ENCODE data around the gene RPN1.

The RPN1 gene

DNA sequence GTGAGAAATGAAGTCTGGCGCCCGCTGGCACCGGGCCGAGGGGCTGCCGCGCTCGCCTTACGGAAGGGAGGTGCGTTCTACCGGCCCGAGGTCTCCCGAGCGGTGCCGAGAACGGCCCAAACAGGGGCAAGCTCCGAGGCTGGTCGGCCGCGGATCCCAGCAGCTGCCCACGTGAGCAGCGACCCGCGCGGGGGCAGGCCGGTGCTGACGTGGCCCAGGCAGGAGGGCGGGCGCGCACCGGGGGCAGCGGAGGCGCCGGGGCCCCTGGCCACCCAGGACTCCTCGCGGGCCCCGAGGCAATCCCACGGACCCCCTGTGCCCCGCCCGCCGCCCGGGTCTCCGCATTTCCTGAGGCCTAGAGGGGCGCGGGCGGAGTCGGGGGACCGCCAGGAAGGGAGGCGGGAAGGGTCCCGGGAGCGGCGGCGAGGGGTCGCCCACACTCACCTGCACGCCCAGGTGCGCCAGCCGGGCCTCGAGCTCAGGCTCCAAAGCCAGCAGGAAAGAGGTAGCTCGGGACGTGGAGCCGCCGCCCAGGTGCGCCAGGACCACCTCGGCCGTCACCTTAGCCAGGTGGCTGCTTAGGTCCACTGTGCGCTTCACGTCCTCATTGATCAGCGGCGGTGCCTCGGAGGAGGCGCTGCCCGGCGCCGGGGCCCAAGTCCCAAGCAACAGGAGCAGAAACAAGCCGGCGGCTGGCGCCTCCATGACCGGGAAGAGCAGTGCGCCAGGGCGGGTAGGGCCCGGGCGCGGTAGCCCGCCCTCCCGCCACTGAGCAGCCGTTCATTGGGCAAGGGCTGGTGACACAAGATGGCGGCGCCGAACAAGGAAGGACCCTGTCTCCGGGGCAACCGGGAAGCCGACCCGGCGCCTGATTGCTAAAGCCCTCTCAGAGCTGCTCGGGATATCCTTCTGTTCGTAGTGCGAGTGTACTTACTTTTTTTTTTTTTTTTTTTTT lies at the start of gene RPN1:
RPN1 (minus strand) TSS at position 723 of the 955 bp plus-strand sequence; CDS start at position 705, 18 bp downstream.
- peak; percentile 93 for DNase-seq
- peaks cover 23% of the 10 kb centered on the region for H3K4me1 Mint-ChIP-seq
- H3K36me3 Mint-ChIP-seq (ENCODE audit: low read depth): no peaks in the 10 kb centered on the region
- no peaks in the 10 kb centered on the region for H3K27me3 Mint-ChIP-seq (ENCODE audit: low read depth, poor library complexity)
- TF ChIP-seq, protein P1, sequence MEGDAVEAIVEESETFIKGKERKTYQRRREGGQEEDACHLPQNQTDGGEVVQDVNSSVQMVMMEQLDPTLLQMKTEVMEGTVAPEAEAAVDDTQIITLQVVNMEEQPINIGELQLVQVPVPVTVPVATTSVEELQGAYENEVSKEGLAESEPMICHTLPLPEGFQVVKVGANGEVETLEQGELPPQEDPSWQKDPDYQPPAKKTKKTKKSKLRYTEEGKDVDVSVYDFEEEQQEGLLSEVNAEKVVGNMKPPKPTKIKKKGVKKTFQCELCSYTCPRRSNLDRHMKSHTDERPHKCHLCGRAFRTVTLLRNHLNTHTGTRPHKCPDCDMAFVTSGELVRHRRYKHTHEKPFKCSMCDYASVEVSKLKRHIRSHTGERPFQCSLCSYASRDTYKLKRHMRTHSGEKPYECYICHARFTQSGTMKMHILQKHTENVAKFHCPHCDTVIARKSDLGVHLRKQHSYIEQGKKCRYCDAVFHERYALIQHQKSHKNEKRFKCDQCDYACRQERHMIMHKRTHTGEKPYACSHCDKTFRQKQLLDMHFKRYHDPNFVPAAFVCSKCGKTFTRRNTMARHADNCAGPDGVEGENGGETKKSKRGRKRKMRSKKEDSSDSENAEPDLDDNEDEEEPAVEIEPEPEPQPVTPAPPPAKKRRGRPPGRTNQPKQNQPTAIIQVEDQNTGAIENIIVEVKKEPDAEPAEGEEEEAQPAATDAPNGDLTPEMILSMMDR (IDR thresholded peaks at IDR 0.05): no peak
- peak within 1 kb of the TSS; percentile 90 for H3K27ac Mint-ChIP-seq
- H3K4me3 Mint-ChIP-seq: peak within 1 kb of the TSS; percentile 90
- H3K9me3 Mint-ChIP-seq: peaks cover 9% of the 10 kb centered on the region

DNA sequence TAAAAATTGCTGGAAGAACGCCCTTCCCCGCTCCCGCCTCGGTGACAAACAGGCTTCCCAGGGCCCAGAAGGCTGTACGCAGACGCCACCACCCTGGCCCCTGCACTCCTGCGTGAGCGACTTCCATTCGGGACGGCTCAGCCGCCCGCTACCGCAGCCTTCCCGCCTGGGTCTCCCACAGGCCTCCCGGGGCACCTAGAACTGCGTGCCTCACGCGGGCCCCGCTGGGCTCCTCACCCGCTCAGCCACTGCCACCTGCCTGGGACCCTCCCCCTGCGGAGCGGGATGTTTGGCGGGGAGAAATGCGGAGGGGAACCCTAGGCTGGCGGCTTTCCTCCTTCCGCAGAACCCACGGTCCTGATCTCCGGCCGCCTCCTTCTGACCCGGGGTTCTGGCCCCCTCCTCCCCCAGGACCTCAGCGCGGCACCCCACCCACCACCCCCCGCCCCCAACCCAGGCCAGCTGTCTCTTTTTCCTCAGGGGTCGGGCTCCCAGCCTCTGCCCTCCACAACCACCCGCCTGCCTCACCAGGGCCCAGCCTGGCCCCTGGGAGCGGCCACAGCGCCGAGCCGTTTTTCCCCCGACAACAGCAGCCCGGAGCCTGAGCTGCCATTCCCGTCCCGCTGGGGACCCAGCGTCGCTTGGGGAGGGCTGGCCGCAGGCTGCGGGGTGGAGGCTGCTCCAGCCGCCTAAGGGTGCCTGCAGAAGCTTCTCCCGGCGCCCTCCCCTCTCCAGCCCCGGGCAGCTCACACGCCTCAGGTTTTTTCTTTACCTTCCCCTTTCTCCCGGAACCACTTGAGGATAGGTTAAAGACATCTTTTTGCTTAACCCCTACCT lies 47.8 kb upstream of the RPN1 start:
- peak overlapping the region; percentile 76 for H3K4me3 Mint-ChIP-seq
- H3K9me3 Mint-ChIP-seq: no peaks in the 10 kb centered on the region
- peaks cover 25% of the 10 kb centered on the region for H3K4me1 Mint-ChIP-seq
- H3K36me3 Mint-ChIP-seq (ENCODE audit: low read depth): no peaks in the 10 kb centered on the region
- H3K27ac Mint-ChIP-seq: no peak overlapping the region
- TF ChIP-seq, protein P1 (IDR thresholded peaks at IDR 0.05): no peak
- DNase-seq: peak; percentile 54
- H3K27me3 Mint-ChIP-seq (ENCODE audit: low read depth, poor library complexity): peaks cover 8% of the 10 kb centered on the region

DNA sequence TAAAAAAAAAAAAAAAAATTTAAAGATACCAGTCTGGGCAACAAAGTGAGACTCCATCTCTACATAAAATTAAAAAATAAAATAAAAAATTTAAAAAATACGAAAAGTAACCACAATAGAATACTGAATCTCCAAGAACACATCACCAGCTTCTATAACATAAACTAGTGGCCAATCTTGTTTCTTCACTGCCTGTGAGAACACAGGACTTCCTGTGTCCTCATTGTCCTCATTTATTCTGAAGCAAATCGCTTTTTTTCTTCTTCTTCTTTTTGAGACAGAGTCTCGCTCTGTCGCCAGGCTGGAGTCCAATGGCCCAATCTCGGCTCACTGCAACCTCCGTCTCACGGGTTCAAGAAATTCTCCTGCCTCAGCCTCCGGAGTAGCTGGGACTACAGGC lies 46.7 kb upstream of the RPN1 start:
- Mint-ChIP-seq H3K4me1 (peaks cover 31% of the 10 kb centered on the region), H3K4me3 (no peak overlapping the region), H3K27me3 (ENCODE audit: low read depth, poor library complexity) (peaks cover 8% of the 10 kb centered on the region), H3K27ac (no peak overlapping the region), H3K36me3 (ENCODE audit: low read depth) (no peaks in the 10 kb centered on the region), H3K9me3 (no peaks in the 10 kb centered on the region)
- no peak for DNase-seq
- TF ChIP-seq, protein P1 (IDR thresholded peaks at IDR 0.05): no peak

DNA sequence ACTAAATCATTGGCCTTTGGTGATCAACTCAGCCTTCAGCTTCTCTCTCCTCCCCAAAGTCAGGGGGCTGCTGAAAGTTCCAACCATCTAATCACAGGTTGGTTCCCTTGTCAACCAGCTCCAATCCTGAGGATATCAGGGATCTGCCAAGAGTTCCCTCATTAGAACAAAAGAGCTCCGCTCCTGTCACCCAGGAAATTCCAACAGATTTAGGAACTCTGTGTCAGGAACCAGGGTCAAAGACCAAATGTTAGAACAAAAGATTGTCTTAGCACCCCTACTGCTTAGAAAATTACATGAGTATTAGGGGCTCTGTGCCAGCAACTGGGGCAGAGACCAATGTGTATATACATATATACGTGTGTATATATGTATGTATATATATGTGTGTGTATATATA lies 43.1 kb upstream of the RPN1 start:
- H3K27me3 Mint-ChIP-seq (ENCODE audit: low read depth, poor library complexity): peaks cover 4% of the 10 kb centered on the region
- H3K9me3 Mint-ChIP-seq: peaks cover 4% of the 10 kb centered on the region
- DNase-seq: no peak
- TF ChIP-seq, protein P1 (IDR thresholded peaks at IDR 0.05): no peak
- no peak overlapping the region for H3K4me3 Mint-ChIP-seq
- H3K4me1 Mint-ChIP-seq: peaks cover 31% of the 10 kb centered on the region
- H3K27ac Mint-ChIP-seq: no peak overlapping the region
- no peaks in the 10 kb centered on the region for H3K36me3 Mint-ChIP-seq (ENCODE audit: low read depth)

DNA sequence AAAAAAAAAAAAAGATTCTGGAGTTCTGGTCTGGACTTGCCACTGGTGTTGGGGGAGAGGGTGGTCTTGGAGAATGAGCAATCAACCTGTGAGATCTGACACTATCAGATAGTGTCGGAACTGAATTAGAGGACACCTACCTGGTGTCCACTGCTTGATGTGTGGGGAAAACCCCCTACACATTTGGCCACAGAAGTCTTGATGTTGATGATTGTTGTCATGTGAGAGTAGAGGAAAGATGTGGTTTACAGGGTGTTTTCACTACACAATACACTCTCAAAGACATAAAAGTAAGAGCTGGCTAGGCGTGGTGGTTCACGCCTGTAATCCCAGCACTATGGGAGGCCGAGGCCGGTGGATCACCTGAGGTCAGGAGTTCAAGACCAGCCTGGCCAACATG lies 38.4 kb upstream of the RPN1 start:
- Mint-ChIP-seq H3K27ac (no peak overlapping the region), H3K27me3 (ENCODE audit: low read depth, poor library complexity) (no peaks in the 10 kb centered on the region), H3K4me3 (no peak overlapping the region), H3K36me3 (ENCODE audit: low read depth) (no peaks in the 10 kb centered on the region), H3K4me1 (peaks cover 37% of the 10 kb centered on the region), H3K9me3 (peaks cover 4% of the 10 kb centered on the region)
- TF ChIP-seq, protein P1 (IDR thresholded peaks at IDR 0.05): no peak
- no peak for DNase-seq
